ENCODE data around the gene BTBD16.

BTBD16 gene

DNA sequence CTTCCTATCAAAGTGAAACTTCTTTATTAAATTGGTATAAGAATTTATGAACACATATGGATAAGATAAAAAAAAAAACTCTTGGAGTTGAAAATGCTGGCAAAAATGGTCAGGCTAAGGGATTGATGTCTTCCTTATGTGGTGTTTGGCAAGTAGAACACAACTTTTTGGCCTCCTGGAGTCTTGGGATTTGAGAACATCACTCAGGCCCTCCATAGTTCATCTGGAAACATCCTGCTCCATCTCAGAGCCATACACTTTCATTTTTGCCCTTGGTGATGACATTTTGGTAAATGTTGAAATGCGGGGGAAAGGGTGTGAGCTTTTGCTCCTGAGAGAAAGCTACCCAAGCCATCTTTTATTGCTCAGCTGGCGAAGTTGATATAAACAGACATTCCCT, 27.5 kb upstream of the BTBD16 start:
- Histone ChIP-seq H2BK5ac (ENCODE audit: low read depth, low read length, poor library complexity) (no peak overlapping the region), H3K4me1 (ENCODE audit: control insufficient read depth in 1 of 2, insufficient read depth in 2 of 2, low read length in 2 of 2) (no peaks in the 10 kb centered on the region), H3K4ac (ENCODE audit: low read depth, low read length) (no peak overlapping the region), H3K79me2 (ENCODE audit: control insufficient read depth, insufficient read depth, low read length, poor library complexity) (no peaks in the 10 kb centered on the region), H2AFZ (ENCODE audit: insufficient read depth, low read length, poor library complexity) (no peak overlapping the region), H4K91ac (ENCODE audit: low read depth, low read length) (no peak overlapping the region), H3K14ac (ENCODE audit: low read length) (no peak overlapping the region), H2AK5ac (ENCODE audit: low read length) (no peak overlapping the region), H3K36me3 (ENCODE audit: control insufficient read depth in 1 of 2, insufficient read depth in 2 of 2, low read length in 2 of 2) (peaks cover 5 to 7% of the 10 kb centered on the region in 2 experiments), H3K9me3 (ENCODE audit: insufficient read depth, low read depth, low read length) (peaks cover 1% of the 10 kb centered on the region), H3K27ac (ENCODE audit: low read depth, low read length) (no peak overlapping the region), H4K12ac (ENCODE audit: low read depth, low read length) (no peak overlapping the region), H2BK12ac (ENCODE audit: low read length) (no peak overlapping the region), H3K18ac (ENCODE audit: low read length) (no peak overlapping the region), H2BK120ac (ENCODE audit: insufficient read depth, low read length, poor library complexity) (no peak overlapping the region), H3K4me2 (ENCODE audit: low read length) (no peak overlapping the region), H3K27me3 (ENCODE audit: insufficient read depth, low read length) (no peaks in the 10 kb centered on the region), H3K9ac (ENCODE audit: low read length) (no peak overlapping the region), H4K8ac (ENCODE audit: low read depth, low read length) (no peak overlapping the region), H3K4me3 (ENCODE audit: low read depth, low read length) (no peak overlapping the region), H3K79me1 (ENCODE audit: low read length) (no peaks in the 10 kb centered on the region), H3K23ac (ENCODE audit: low read length) (no peak overlapping the region)
- DNase-seq: no peak
- no CpG with 5 or more reads among the region's 2 CpGs for WGBS (ENCODE audit: extremely low coverage, insufficient coverage, insufficient read length)

DNA sequence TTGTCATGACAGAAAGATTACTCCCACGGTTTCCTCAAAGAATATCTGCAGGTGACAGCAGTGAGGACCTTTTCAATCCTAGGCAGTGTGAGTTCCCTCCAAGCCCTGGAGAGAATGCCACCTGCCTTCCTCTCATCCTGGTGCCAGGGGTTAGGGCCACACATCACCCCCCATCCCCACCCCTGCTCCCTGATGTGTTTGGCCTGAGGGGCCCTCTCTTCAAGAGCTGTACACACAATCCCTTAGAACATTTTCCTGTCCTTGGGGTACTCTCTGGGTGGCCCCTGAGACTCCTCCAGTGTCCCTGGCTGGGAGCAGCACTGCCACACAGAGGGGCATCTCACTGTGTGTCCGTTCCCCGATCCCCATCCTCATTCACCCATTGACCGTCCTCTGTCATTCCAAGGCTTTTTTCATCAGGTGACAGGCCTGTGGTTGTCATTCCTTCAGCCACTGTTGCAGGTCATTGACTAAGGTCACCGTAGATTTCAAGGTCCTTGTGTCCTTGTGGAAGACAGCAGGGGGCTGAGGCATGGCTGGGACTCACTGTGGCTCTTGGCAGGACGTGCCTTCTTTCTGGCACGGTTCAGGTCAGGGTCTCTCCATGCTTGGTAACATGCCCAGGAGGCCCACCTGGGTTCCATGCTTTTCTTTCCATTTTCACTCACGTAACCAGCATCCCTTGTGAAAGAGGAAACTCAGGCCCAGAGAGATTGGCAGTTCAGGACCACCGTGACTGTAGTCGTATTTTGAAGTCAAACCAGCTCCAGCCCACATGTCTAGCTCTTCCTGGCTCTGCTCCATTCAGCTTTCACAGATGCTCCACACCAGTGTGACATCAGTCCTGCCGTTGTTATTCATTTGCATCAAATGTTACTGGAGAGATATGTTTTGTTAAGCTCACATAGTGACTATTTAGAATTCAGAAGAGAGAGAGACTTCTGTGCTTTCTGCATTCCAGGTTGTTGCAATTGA, 26.8 kb upstream of the BTBD16 start:
- Histone ChIP-seq H3K27me3 (ENCODE audit: insufficient read depth, low read length) (no peaks in the 10 kb centered on the region), H3K18ac (ENCODE audit: low read length) (no peak overlapping the region), H3K36me3 (ENCODE audit: control insufficient read depth in 1 of 2, insufficient read depth in 2 of 2, low read length in 2 of 2) (peaks cover 5 to 7% of the 10 kb centered on the region in 2 experiments), H3K23ac (ENCODE audit: low read length) (no peak overlapping the region), H2AFZ (ENCODE audit: insufficient read depth, low read length, poor library complexity) (no peak overlapping the region), H2BK120ac (ENCODE audit: insufficient read depth, low read length, poor library complexity) (no peak overlapping the region), H2AK5ac (ENCODE audit: low read length) (no peak overlapping the region), H3K9ac (ENCODE audit: low read length) (no peak overlapping the region), H3K4me3 (ENCODE audit: low read depth, low read length) (no peak overlapping the region), H3K4me2 (ENCODE audit: low read length) (no peak overlapping the region), H4K8ac (ENCODE audit: low read depth, low read length) (no peak overlapping the region), H3K27ac (ENCODE audit: low read depth, low read length) (no peak overlapping the region), H3K79me2 (ENCODE audit: control insufficient read depth, insufficient read depth, low read length, poor library complexity) (no peaks in the 10 kb centered on the region), H2BK12ac (ENCODE audit: low read length) (no peak overlapping the region), H2BK5ac (ENCODE audit: low read depth, low read length, poor library complexity) (no peak overlapping the region), H3K14ac (ENCODE audit: low read length) (no peak overlapping the region), H3K79me1 (ENCODE audit: low read length) (no peaks in the 10 kb centered on the region), H3K4ac (ENCODE audit: low read depth, low read length) (no peak overlapping the region), H4K91ac (ENCODE audit: low read depth, low read length) (no peak overlapping the region), H4K12ac (ENCODE audit: low read depth, low read length) (no peak overlapping the region), H3K9me3 (ENCODE audit: insufficient read depth, low read depth, low read length) (peaks cover 1% of the 10 kb centered on the region), H3K4me1 (ENCODE audit: control insufficient read depth in 1 of 2, insufficient read depth in 2 of 2, low read length in 2 of 2) (peaks cover 0 to 1% of the 10 kb centered on the region in 2 experiments)
- DNase-seq: no peak
- no CpG with 5 or more reads among the region's 11 CpGs for WGBS (ENCODE audit: extremely low coverage, insufficient coverage, insufficient read length)

DNA sequence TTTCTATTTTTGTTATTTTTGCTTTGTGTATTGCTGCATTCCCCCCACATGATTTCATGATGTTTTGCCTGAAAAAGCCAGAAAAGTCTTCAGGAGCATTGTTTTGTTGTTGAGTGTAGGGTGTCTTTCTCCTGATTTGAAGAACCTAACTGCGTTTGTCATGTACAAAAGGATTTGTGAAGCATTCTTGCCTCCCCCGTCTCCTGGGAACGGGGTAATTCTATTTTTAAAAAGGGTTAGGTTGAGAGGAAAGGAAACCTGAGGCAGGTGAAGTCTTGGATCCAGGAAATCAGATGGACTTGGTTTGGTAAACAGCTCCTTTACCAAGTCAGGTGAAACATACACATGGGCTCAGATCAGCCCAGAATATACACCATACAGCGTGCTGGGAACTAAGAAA, 26.0 kb upstream of the BTBD16 start:
- no peak overlapping the region for H4K12ac ChIP-seq (ENCODE audit: low read depth, low read length)
- H2AFZ ChIP-seq (ENCODE audit: insufficient read depth, low read length, poor library complexity): no peak overlapping the region
- H3K18ac ChIP-seq (ENCODE audit: low read length): no peak overlapping the region
- no peak overlapping the region for H4K91ac ChIP-seq (ENCODE audit: low read depth, low read length)
- no peak overlapping the region for H3K27ac ChIP-seq (ENCODE audit: low read depth, low read length)
- H3K9ac ChIP-seq (ENCODE audit: low read length): no peak overlapping the region
- WGBS (ENCODE audit: extremely low coverage, insufficient coverage, insufficient read length): no CpG with 5 or more reads among the region's 4 CpGs
- H3K4me2 ChIP-seq (ENCODE audit: low read length): no peak overlapping the region
- H2BK5ac ChIP-seq (ENCODE audit: low read depth, low read length, poor library complexity): no peak overlapping the region
- H2BK12ac ChIP-seq (ENCODE audit: low read length): no peak overlapping the region
- DNase-seq: no peak
- H3K79me2 ChIP-seq (ENCODE audit: control insufficient read depth, insufficient read depth, low read length, poor library complexity): no peaks in the 10 kb centered on the region
- H2AK5ac ChIP-seq (ENCODE audit: low read length): no peak overlapping the region
- no peak overlapping the region for H3K4ac ChIP-seq (ENCODE audit: low read depth, low read length)
- H3K23ac ChIP-seq (ENCODE audit: low read length): no peak overlapping the region
- H3K4me1 ChIP-seq (ENCODE audit: control insufficient read depth in 1 of 2, insufficient read depth in 2 of 2, low read length in 2 of 2): peaks cover 0 to 5% of the 10 kb centered on the region in 2 experiments
- no peaks in the 10 kb centered on the region for H3K27me3 ChIP-seq (ENCODE audit: insufficient read depth, low read length)
- no peaks in the 10 kb centered on the region for H3K79me1 ChIP-seq (ENCODE audit: low read length)
- no peak overlapping the region for H2BK120ac ChIP-seq (ENCODE audit: insufficient read depth, low read length, poor library complexity)
- H3K36me3 ChIP-seq (ENCODE audit: control insufficient read depth in 1 of 2, insufficient read depth in 2 of 2, low read length in 2 of 2): peaks cover 5% of the 10 kb centered on the region in 2 experiments
- H3K14ac ChIP-seq (ENCODE audit: low read length): no peak overlapping the region
- no peak overlapping the region for H3K4me3 ChIP-seq (ENCODE audit: low read depth, low read length)
- H3K9me3 ChIP-seq (ENCODE audit: insufficient read depth, low read depth, low read length): peaks cover 1% of the 10 kb centered on the region
- no peak overlapping the region for H4K8ac ChIP-seq (ENCODE audit: low read depth, low read length)

DNA sequence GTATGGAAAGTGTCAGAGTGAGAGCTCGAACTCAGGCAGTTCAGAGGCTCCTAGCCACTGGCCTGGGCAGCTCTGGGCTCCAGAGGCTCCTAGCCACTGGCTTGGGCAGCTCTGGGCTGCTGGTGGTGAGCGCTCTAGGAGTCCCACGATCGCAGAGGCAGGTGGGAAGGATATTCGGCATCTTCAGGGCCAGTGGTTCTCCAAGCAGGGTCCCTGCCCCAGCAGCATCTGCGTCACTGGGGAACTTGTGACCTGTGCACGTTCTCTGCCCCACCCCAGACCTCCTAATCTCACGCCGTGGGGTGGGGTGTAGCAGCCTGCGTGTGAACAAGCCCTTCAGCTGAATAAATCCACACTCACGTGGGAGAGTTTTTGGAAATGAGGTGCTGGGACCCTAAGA, 25.2 kb upstream of the BTBD16 start:
- peaks cover 5% of the 10 kb centered on the region in 2 experiments for H3K36me3 ChIP-seq (ENCODE audit: control insufficient read depth in 1 of 2, insufficient read depth in 2 of 2, low read length in 2 of 2)
- no peak overlapping the region for H3K23ac ChIP-seq (ENCODE audit: low read length)
- peaks cover 0 to 5% of the 10 kb centered on the region in 2 experiments for H3K4me1 ChIP-seq (ENCODE audit: control insufficient read depth in 1 of 2, insufficient read depth in 2 of 2, low read length in 2 of 2)
- no peak overlapping the region for H3K4me3 ChIP-seq (ENCODE audit: low read depth, low read length)
- no peaks in the 10 kb centered on the region for H3K79me1 ChIP-seq (ENCODE audit: low read length)
- H2BK5ac ChIP-seq (ENCODE audit: low read depth, low read length, poor library complexity): no peak overlapping the region
- no CpG with 5 or more reads among the region's 11 CpGs for WGBS (ENCODE audit: extremely low coverage, insufficient coverage, insufficient read length)
- H4K8ac ChIP-seq (ENCODE audit: low read depth, low read length): no peak overlapping the region
- peaks cover 1% of the 10 kb centered on the region for H3K9me3 ChIP-seq (ENCODE audit: insufficient read depth, low read depth, low read length)
- DNase-seq: no peak
- no peak overlapping the region for H4K12ac ChIP-seq (ENCODE audit: low read depth, low read length)
- no peak overlapping the region for H3K4me2 ChIP-seq (ENCODE audit: low read length)
- no peak overlapping the region for H4K91ac ChIP-seq (ENCODE audit: low read depth, low read length)
- no peaks in the 10 kb centered on the region for H3K79me2 ChIP-seq (ENCODE audit: control insufficient read depth, insufficient read depth, low read length, poor library complexity)
- H3K18ac ChIP-seq (ENCODE audit: low read length): no peak overlapping the region
- H2AK5ac ChIP-seq (ENCODE audit: low read length): no peak overlapping the region
- H3K9ac ChIP-seq (ENCODE audit: low read length): no peak overlapping the region
- H2BK12ac ChIP-seq (ENCODE audit: low read length): no peak overlapping the region
- H2BK120ac ChIP-seq (ENCODE audit: insufficient read depth, low read length, poor library complexity): no peak overlapping the region
- no peak overlapping the region for H2AFZ ChIP-seq (ENCODE audit: insufficient read depth, low read length, poor library complexity)
- no peak overlapping the region for H3K14ac ChIP-seq (ENCODE audit: low read length)
- no peak overlapping the region for H3K4ac ChIP-seq (ENCODE audit: low read depth, low read length)
- H3K27me3 ChIP-seq (ENCODE audit: insufficient read depth, low read length): no peaks in the 10 kb centered on the region
- no peak overlapping the region for H3K27ac ChIP-seq (ENCODE audit: low read depth, low read length)

All from trophoblast cell (in vitro differentiated cells and primary cell).